K562 (cell line): ENCODE results near the gene INS. TPM values are rescaled to one million over a fixed set of nuclear protein-coding genes. Genes with fewer than 3 reads are reported as not detected.

ENCODE experiments used
- ATAC-seq: fragments of 200-7000 bp; cut with Tn5 transposase; 3 replicates; pipeline ENCODE4 v1.9.1; 2020; ENCODE audit warnings: moderate library complexity
- BruUV-seq: library from RNA; stranded (reverse); fragments of 400-500 nt; replicated peaks from 2 replicates; lab custom pipeline; 2021; lab: Mats Ljungman, UMichigan
- CTCF ChIA-PET: fragments of 300-600 bp; formaldehyde crosslinking; extraction: SDS; loops from one replicate; lab custom pipeline; 2021; ENCODE audit warnings: low intra/inter-chr PET ratio; lab: Yijun Ruan, JAX
- POLR2A ChIA-PET: fragments of 300-600, 350-650 bp; sonication (Branson Sonifier 250); formaldehyde crosslinking; extraction: SDS; loops from one replicate; lab custom pipeline; 2021; ENCODE audit warnings: antibody characterized with exemption, inconsistent platforms; lab: Yijun Ruan, JAX
- DNase-seq, 4 experiments: peaks; one replicate each; pipeline versions ENCODE4 v3.0.0 to v3.0.0-alpha.2; 2011 to 2018; ENCODE audit warnings: low spot score in 3 of 4, mixed read lengths in 3 of 4; ENCODE audit errors: extremely low read depth in 1 of 4
- FAIRE-seq: peaks from 2 replicates; lab custom pipeline; 2011; peaks lifted over from hg19 to GRCh38; lab: Jason Lieb, UNC
- H2AFZ ChIP-seq: 2 replicates; pipeline ENCODE4 v1.6.0; 2011; ENCODE audit warnings: low read depth, low read length, control low read depth, inconsistent platforms
- H3K27ac ChIP-seq: fragments of 200-600 bp; 3 replicates; pipeline ENCODE4 v1.8.0; 2011; ENCODE audit warnings: low read depth, mild to moderate bottlenecking, control low read depth, inconsistent platforms, low read length, moderate library complexity, mixed read lengths; ENCODE audit errors: extremely low read depth
- H3K27me3 ChIP-seq, 2 experiments: fragments of 300-600 bp in 1 of 2; 2 replicates in 1 of 2; 3 replicates in 1 of 2; pipeline versions ENCODE4 v1.6.0 to v1.8.0; 2011; ENCODE audit warnings: inconsistent platforms in 2 of 2, low read length in 2 of 2, mild to moderate bottlenecking in 1 of 2, mixed read lengths in 1 of 2, moderate library complexity in 1 of 2; ENCODE audit not compliant: control insufficient read depth in 2 of 2, insufficient read depth in 2 of 2
- H3K36me3 ChIP-seq: fragments of 300-600 bp; 3 replicates; pipeline ENCODE4 v1.8.0; 2011; ENCODE audit warnings: mild to moderate bottlenecking, low read length, inconsistent platforms; ENCODE audit not compliant: control insufficient read depth, insufficient read depth
- H3K4me1 ChIP-seq, 2 experiments: fragments of 200-600 bp in 1 of 2; replicated peaks in 1 of 2; 2 replicates in 1 of 2; 3 replicates in 1 of 2; pipeline versions ENCODE4 v1.5.1 to v1.8.0; 2011; ENCODE audit warnings: inconsistent platforms in 2 of 2, low read length in 2 of 2, mild to moderate bottlenecking in 1 of 2, mixed read lengths in 1 of 2, moderate library complexity in 1 of 2; ENCODE audit not compliant: control insufficient read depth in 2 of 2, insufficient read depth in 2 of 2
- H3K4me2 ChIP-seq: 2 replicates; pipeline ENCODE4 v1.6.1; 2011; ENCODE audit warnings: low read length, control low read depth, inconsistent platforms, mixed read lengths; ENCODE audit not compliant: insufficient read depth
- H3K4me3 ChIP-seq: fragments of 200-600 bp; sonication (generic), shearing (Covaris generic); 2 replicates; pipeline ENCODE4 v1.5.1; 2016; ENCODE audit warnings: control low read depth, inconsistent platforms
- H3K79me2 ChIP-seq: fragments of 200-600 bp; 3 replicates; pipeline ENCODE4 v1.8.0; 2011; ENCODE audit warnings: low read length, inconsistent platforms; ENCODE audit not compliant: control insufficient read depth, insufficient read depth
- H3K9ac ChIP-seq, 2 experiments: 2 replicates each; pipeline versions ENCODE4 v1.6.0 to v1.6.1; 2011; ENCODE audit warnings: low read depth in 2 of 2, low read length in 2 of 2, control low read depth in 1 of 2, inconsistent platforms in 1 of 2, mild to moderate bottlenecking in 1 of 2, mixed read lengths in 1 of 2; ENCODE audit not compliant: insufficient read depth in 1 of 2
- H3K9me1 ChIP-seq: one replicate; pipeline ENCODE4 v1.6.0; 2011; ENCODE audit warnings: inconsistent platforms, mild to moderate bottlenecking, low read length, moderate library complexity; ENCODE audit not compliant: control insufficient read depth, insufficient read depth
- H3K9me3 ChIP-seq: replicated peaks from 2 replicates; pipeline ENCODE4 v1.5.1; 2011; ENCODE audit warnings: low read depth, low read length, inconsistent platforms; ENCODE audit not compliant: control insufficient read depth, insufficient read depth
- H4K20me1 ChIP-seq: replicated peaks from 2 replicates; pipeline ENCODE4 v1.6.1; 2011; ENCODE audit warnings: low read length, inconsistent platforms, mixed read lengths; ENCODE audit not compliant: control insufficient read depth, insufficient read depth
- AFF1 ChIP-seq, 2 experiments: fragments of 450-650 bp; IDR thresholded peaks; 2 replicates each; pipeline ENCODE4 v1.6.1; 2018; ENCODE audit warnings: mild to moderate bottlenecking in 2 of 2, low read depth in 1 of 2; ENCODE audit not compliant: partially characterized antibody in 2 of 2
- ESRRA ChIP-seq: fragments of 450-650 bp; IDR thresholded peaks from 2 replicates; pipeline ENCODE4 v1.6.1; 2014; ENCODE audit warnings: low read depth, mild to moderate bottlenecking, moderate library complexity, borderline replicate concordance
- EZH2 ChIP-seq: IDR thresholded peaks from 2 replicates; pipeline ENCODE4 v1.6.1; 2012; ENCODE audit warnings: low read depth, mild to moderate bottlenecking, inconsistent platforms, low read length, borderline replicate concordance
- HLTF ChIP-seq: fragments of 450-650 bp; IDR thresholded peaks from 2 replicates; pipeline ENCODE4 v1.6.1; 2016
- HMG20A ChIP-seq: fragments of 450-650 bp; formaldehyde crosslinking; conservative IDR thresholded peaks from 2 replicates; pipeline ENCODE4 v1.4.0; 2020; ENCODE audit warnings: mild to moderate bottlenecking, mixed read lengths
- KAT8 ChIP-seq: fragments of 450-650 bp; IDR thresholded peaks from 2 replicates; pipeline ENCODE4 v1.6.1; 2016; ENCODE audit warnings: low read depth, mild to moderate bottlenecking
- NFATC3 ChIP-seq: fragments of 450-650 bp; IDR thresholded peaks from 2 replicates; pipeline ENCODE4 v1.6.1; 2017; ENCODE audit warnings: mild to moderate bottlenecking
- RCOR1 ChIP-seq, 2 experiments: IDR thresholded peaks; 2 replicates each; pipeline ENCODE4 v1.6.1; 2012; ENCODE audit warnings: low read depth in 2 of 2, low read length in 2 of 2, borderline replicate concordance in 1 of 2, improper control_type of control experiment in 1 of 2
- RUNX1 ChIP-seq: sonication (generic); IDR thresholded peaks from 2 replicates; pipeline ENCODE4 v1.6.1; 2016; ENCODE audit warnings: antibody characterized with exemption, low read depth
- SOX6 ChIP-seq: fragments of 450-650 bp; IDR thresholded peaks from 2 replicates; pipeline ENCODE4 v1.6.1; 2014; ENCODE audit warnings: mild to moderate bottlenecking
- SRSF3 ChIP-seq: fragments of 200-400 bp; formaldehyde crosslinking; IDR thresholded peaks from 2 replicates; pipeline ENCODE4 v1.6.1; 2016; ENCODE audit warnings: mild to moderate bottlenecking, low read length, moderate library complexity; ENCODE audit not compliant: insufficient read depth
- STAG1 ChIP-seq: sonication (generic); formaldehyde crosslinking; IDR thresholded peaks from 2 replicates; pipeline ENCODE4 v1.5.0; 2020; ENCODE audit warnings: missing genetic modification reagents, borderline replicate concordance
- ZFP1 ChIP-seq: fragments of 450-650 bp; formaldehyde crosslinking; IDR thresholded peaks from 2 replicates; pipeline ENCODE4 v1.4.0; 2020; ENCODE audit warnings: mild to moderate bottlenecking, mixed read lengths
- ZNF253 ChIP-seq: fragments of 250-450 bp; sonication (Bioruptor Pico); conservative IDR thresholded peaks from 2 replicates; pipeline ENCODE4 v1.6.1; 2021; ENCODE audit warnings: mild to moderate bottlenecking
- ZNF507 ChIP-seq: conservative IDR thresholded peaks from 2 replicates; pipeline ENCODE4 v1.6.1; 2017; ENCODE audit warnings: missing genetic modification characterization, missing compliant biosample characterization
- ZNF696 ChIP-seq: fragments of 250-450 bp; sonication (Bioruptor Pico); conservative IDR thresholded peaks from 2 replicates; pipeline ENCODE4 v1.4.0; 2020; ENCODE audit warnings: mild to moderate bottlenecking, moderate library complexity
- WGBS: fragments of 100-300 bp; shearing (Covaris generic); methylation state at CpG from one replicate; pipeline ENCODE4 v1.1.6; 2016; ENCODE audit warnings: low coverage, mixed read lengths; ENCODE audit not compliant: insufficient coverage; ENCODE audit errors: missing lambda C conversion rate; 5-methylcytosine and 5-hydroxymethylcytosine counted together
- in situ Hi-C: fragments of 300-500 bp; cut with MboI; formaldehyde crosslinking; loops from 4 replicates; pipeline ENCODE4 v1.15.0; 2018; ENCODE audit warnings: inconsistent platforms, mixed read lengths
- intact Hi-C: fragments of 100-400 bp; cut with micrococcal nuclease; formaldehyde crosslinking; loops from 2 replicates; pipeline ENCODE4 v1.14.2; 2022
- polyA plus RNA-seq, 8 experiments: library from polyadenylated mRNA; depleted of rRNA in 4 of 8; stranded (reverse) in 5 of 8; unstranded in 3 of 8; fragments of >200 nt; fragmentation: Nextera tagmentation in 2 of 8; fragmentation: Illumina TruSeq in 1 of 8; extraction: Ambion mirVana in 2 of 8; extraction: Trizol in 1 of 8; gene quantifications; 2 replicates each; pipeline versions ENCODE4 v1.2.1 to v1.2.3, GENCODE V29; 2011 to 2014; ENCODE audit warnings: inconsistent platforms in 1 of 8, missing spikeins in 1 of 8
- total RNA-seq, 7 experiments: library from RNA; depleted of rRNA in 6 of 7; stranded (reverse); fragments of >200 nt in 6 of 7; fragmentation: Illumina TruSeq in 2 of 7; extraction: Trizol in 2 of 7; gene quantifications; 2 replicates each; pipeline versions ENCODE4 v1.2.1 to v1.2.3, GENCODE V29; 2011 to 2021; ENCODE audit warnings: low replicate concordance in 1 of 7

INS gene
- total and polyA plus RNA-seq, 9 of the 15 experiments (the other 6 are each of a cell fraction or from before 2014, with no cell fraction given): not detected

- BruUV-seq: no TSS peak
- no peak for ATAC-seq
- H3K9ac ChIP-seq: no peak overlapping the region
- H3K79me2 ChIP-seq: no peaks in the 10 kb centered on the region
- H3K4me1 ChIP-seq: peaks cover 0 to 59% of the 10 kb centered on the region in 2 experiments; a peak in 2 of 5 replicates
- WGBS: 0% methylated on average over 2 of the region's 2 CpGs
- ChIA-PET CTCF (no interaction called here), POLR2A (no interaction called here)
- intact Hi-C loops: no loop called here
- H3K4me3 ChIP-seq: no peak overlapping the region
- H3K9me3 ChIP-seq: no peaks in the 10 kb centered on the region
- H2AFZ ChIP-seq: no peak overlapping the region
- no peak for DNase-seq
- no peak for TF ChIP-seq EZH2
- TF ChIP-seq ZNF507 (tag): no peak
- TF ChIP-seq RCOR1 (IDR thresholded peaks at IDR 0.05; ENCODE audit: borderline replicate concordance in 1 of 2, low read depth in 2 of 2, low read length in 2 of 2): no peak
- no peak for TF ChIP-seq ESRRA
- no peak for TF ChIP-seq ZNF696 (CRISPR knock-in tag)
- no peak for TF ChIP-seq AFF1 (IDR thresholded peaks at IDR 0.05; ENCODE audit: low read depth in 1 of 2, partially characterized antibody in 2 of 2)
- TF ChIP-seq ZNF253 (CRISPR knock-in tag): no peak
- TF ChIP-seq SRSF3: no peak
- TF ChIP-seq KAT8: no peak
- no peak for TF ChIP-seq SOX6
- no peak for TF ChIP-seq RUNX1
- no peak for TF ChIP-seq HMG20A (CRISPR knock-in tag)
- no peak for TF ChIP-seq STAG1
- TF ChIP-seq ZFP1 (CRISPR knock-in tag): no peak
- no peak for TF ChIP-seq NFATC3
- TF ChIP-seq HLTF: no peak
- no peak overlapping the region for H3K4me2 ChIP-seq
- no peaks in the 10 kb centered on the region; the same call in none of the 2 replicates for H4K20me1 ChIP-seq
- no peak for FAIRE-seq
- H3K27me3 ChIP-seq: peaks cover 0 to 24% of the 10 kb centered on the region in 2 experiments; a peak in 2 of 5 replicates
- H3K9me1 ChIP-seq: no peaks in the 10 kb centered on the region
- no peaks in the 10 kb centered on the region for H3K36me3 ChIP-seq
- no peak overlapping the region for H3K27ac ChIP-seq
- in situ Hi-C loops: loop anchor here (5.0 to 10.0 kb wide), 3 partner anchors 96 to 313 kb away; no protein-coding TSS in a partner anchor
Observed at GRCh38 chr11:2201542-2201941, 40.5 kb upstream of the INS start.
